CD4-positive, alpha-beta T cell treated with Interleukin-15 for 1 hour (primary cell): ENCODE measurements around the gene TCTN3.

Experiments
- DNase-seq: peaks from one replicate; pipeline ENCODE4 v3.0.0-alpha.2; 2020

The TCTN3 gene

DNA sequence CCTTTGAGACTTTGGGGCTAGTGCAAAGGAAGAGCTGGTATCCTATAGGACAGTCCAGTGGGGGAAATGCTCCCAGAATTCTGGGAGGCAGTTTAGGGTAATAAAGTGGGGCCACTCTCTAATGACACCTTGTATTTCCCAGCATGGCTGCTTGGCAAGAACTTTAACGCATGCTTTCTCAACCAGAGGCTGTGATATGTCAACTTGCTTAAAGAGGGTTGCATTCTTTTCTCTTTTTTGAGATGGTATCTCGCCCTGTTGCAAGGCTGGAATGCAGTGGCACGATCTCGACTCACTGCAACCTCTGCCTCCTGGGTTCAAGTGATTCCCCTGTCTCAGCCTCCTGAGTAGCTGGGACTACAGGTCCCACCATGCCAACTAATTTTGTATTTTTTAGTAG is 75.6 kb downstream of the TCTN3 start:
- no peak for DNase-seq

- no peak for DNase-seq
These were observed 77.3 kb downstream of the TCTN3 start for GRCh38 chr10:95616446-95616845.
